Amniotic stem cell (primary cell): Measurements from ENCODE around the gene FTSJ3.
"Not testable (repeated sequence)": the region's sequence is repeated elsewhere in the genome, so short reads cannot be mapped to it uniquely, and the experiment has no call there.

Source experiments
- DNase-seq: peaks from one replicate; lab custom pipeline; 2025; lab: John Stamatoyannopoulos, UW

FTSJ3 gene, protein sequence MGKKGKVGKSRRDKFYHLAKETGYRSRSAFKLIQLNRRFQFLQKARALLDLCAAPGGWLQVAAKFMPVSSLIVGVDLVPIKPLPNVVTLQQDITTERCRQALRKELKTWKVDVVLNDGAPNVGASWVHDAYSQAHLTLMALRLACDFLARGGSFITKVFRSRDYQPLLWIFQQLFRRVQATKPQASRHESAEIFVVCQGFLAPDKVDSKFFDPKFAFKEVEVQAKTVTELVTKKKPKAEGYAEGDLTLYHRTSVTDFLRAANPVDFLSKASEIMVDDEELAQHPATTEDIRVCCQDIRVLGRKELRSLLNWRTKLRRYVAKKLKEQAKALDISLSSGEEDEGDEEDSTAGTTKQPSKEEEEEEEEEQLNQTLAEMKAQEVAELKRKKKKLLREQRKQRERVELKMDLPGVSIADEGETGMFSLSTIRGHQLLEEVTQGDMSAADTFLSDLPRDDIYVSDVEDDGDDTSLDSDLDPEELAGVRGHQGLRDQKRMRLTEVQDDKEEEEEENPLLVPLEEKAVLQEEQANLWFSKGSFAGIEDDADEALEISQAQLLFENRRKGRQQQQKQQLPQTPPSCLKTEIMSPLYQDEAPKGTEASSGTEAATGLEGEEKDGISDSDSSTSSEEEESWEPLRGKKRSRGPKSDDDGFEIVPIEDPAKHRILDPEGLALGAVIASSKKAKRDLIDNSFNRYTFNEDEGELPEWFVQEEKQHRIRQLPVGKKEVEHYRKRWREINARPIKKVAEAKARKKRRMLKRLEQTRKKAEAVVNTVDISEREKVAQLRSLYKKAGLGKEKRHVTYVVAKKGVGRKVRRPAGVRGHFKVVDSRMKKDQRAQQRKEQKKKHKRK

GRCh38 chr17:63827002-63827800 lies at the start of gene FTSJ3, which contains the start of gene PSMC5:
Gene FTSJ3 (minus strand): TSS chr17:63827663. CDS start chr17:63826902, 761 bp downstream.
Gene PSMC5 (plus strand): TSS chr17:63827431. CDS start chr17:63827491, 60 bp downstream.
- DNase-seq: peak; percentile 87

DNA sequence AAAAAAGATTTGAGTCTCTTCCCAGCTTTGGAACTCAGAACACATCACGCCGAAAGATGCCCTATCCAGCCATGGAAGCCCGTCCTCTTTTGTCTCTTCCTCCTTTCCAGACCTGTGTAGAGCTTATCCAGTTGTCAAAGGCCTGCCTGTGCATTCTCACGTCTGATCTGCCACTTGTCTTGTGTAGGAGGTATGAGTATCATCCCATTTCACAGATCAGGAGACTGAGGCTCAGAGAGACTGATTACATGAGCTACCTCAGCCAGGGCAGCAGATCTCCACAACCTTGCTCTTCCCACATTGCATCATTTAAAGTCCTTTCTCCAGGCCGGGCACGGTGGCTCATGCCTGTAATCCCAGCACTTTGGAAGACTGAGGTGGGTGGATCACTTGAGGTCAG lies 47.2 kb upstream of the FTSJ3 start:
- DNase-seq: not testable (repeated sequence)

- DNase-seq: not testable (repeated sequence)
Measured at GRCh38 chr17:63874061-63874626, 46.7 kb upstream of the FTSJ3 start.

GRCh38 chr17:63873577-63873976 lies 46.1 kb upstream of the FTSJ3 start, which contains the start of gene CSH2:
Gene CSH2 (minus strand): TSS chr17:63873677. CDS start chr17:63873614, 63 bp downstream.
- DNase-seq: not testable (repeated sequence)

- DNase-seq: not testable (repeated sequence)
Measured at GRCh38 chr17:63871646-63872365, 44.3 kb upstream of the FTSJ3 start.

GRCh38 chr17:63870292-63870665 lies 42.8 kb upstream of the FTSJ3 start:
- DNase-seq: not testable (repeated sequence)

DNA sequence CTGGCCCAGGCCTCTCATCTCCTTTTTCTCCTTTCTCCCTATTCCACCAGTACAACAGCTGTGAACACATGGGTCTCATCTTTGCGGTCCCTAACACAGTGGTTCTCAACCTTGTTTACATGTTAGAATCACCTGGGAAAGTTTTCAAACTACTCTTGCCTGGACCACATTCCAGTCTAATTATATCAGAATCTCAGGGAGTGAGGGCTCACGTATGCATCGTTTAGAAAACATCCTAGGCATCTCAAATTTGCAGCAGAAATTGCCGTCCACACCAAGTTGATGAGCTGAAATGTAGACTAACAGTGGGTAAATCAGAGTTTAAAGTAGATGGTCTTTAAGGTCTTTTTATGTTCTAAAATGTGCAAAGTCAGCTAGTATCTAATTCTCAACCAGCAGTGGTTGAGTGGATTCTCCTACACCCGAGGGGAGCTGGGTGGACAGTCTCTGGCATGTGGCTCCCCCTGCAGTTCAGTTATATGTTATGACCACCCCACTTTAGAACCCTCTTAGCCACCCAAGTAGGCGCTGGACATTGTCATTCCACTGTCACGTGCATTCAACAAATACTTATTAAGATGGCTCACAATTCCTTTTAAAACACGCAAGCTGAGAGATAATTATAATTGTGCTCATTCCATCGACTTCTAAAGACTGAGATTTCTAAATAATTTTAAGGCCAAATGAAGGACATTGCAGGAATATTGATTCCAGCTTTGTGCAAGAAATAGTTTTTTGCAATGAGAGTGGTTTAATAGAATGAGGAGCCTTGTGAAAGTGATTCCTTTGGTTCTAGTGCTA lies 42.2 kb upstream of the FTSJ3 start:
- not testable (repeated sequence) for DNase-seq

- not testable (repeated sequence) for DNase-seq
Measured at GRCh38 chr17:63866625-63867024, 39.2 kb upstream of the FTSJ3 start.

GRCh38 chr17:63859257-63859656 lies 31.8 kb upstream of the FTSJ3 start:
- DNase-seq: no peak

- not testable (repeated sequence) for DNase-seq
Measured at GRCh38 chr17:63856425-63856824, 29.0 kb upstream of the FTSJ3 start.

GRCh38 chr17:63855185-63855584 lies 27.7 kb upstream of the FTSJ3 start:
- no peak for DNase-seq

- no peak for DNase-seq
Measured at GRCh38 chr17:63854709-63855108, 27.2 kb upstream of the FTSJ3 start.

DNA sequence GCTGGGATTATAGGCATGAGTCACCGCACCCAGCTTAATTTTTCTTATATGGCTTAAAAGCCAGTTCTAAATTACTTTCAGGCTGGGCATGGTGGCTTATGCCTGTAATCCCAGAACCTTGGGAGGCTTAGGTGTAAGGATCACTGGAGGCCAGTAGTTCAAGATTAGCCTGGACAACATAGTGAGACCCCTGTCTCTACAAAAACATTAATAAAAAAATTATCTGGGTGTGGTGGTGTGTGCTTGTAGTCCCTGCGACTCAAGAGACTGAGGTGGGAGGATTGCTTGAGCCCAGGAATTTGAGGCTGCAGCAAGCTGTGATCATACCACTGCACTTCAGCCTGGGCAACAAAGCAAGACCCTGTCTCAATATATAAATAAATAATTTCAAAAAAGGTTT lies 25.8 kb upstream of the FTSJ3 start:
- DNase-seq: no peak

DNA sequence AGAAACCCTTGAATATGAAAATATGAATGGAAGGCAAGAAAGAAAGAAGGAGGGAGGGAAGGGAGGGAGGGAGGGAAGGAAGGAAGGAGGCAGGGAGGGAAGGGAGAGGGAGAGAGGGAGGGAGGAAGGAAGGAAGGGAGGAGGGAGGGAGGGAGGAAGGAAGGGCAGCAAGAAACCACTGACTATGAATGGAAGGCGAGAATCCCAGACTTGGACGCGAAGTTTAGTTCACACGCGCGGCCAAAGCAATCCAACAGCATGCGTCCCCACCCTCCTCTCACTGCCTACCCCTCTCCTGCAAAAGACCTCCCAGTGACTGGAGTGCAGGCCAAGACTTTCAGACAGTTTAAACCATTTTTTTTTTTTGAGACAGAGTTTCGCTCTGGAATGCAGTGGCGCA lies 22.9 kb upstream of the FTSJ3 start:
- no peak for DNase-seq

- DNase-seq: peak; percentile 59
Measured at GRCh38 chr17:63848834-63849689, 21.6 kb upstream of the FTSJ3 start.

GRCh38 chr17:63847525-63848249 lies 20.2 kb upstream of the FTSJ3 start:
- DNase-seq: no peak

DNA sequence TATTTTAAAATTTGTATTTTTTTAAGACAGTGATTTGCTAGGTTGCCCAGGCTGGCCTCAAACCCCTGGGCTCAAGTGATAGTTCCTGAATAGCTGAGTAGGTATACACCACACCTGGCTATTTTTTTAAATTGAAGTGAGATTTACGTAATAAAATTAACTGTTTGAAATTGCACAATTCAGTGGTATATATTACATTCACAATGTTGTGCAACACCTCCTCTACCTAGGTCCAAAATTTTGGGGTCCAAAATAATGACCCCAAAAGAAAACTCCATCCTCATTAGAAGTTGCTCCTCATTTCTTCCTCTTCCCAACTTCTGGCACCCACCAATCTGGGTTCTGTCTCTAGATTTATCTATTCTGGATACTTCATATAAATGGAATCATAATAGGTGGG lies 18.0 kb upstream of the FTSJ3 start:
- DNase-seq: no peak

DNA sequence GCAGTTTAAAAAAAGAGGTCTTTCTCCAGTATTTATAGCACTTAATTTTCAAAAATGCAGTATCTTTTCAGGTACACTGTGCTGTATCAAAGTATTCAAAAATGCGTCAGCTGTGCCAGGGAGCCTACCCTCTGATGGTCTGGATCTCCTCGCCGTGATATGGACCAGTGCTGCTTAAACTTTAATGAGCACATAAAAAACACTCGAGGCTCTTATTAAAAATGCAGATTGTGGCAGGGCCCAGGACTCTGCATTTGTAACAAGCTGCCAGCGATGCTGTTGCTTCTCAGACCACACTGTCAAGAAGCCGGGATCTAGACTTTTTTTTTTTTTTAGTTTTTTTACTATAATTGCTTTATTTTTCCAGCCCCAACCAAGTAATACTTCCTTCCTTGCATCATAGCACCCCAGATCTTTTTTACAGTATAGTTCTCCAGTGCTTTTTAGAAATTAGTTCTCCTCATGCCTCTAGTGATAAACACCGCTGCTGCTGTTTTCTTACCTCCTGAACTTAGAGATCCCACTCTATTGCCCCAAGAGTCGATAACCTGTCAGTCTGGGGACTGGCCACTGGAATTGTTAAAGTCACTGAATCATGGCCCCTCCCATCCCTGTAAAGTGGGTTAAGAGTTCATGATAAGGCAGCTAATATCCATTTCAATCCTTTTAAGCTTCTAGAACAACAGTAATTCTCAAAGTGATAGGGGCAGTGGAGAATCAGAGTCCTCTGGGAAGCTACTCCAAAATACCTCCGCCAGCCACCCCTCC lies 16.6 kb upstream of the FTSJ3 start:
- no peak for DNase-seq
